PFSK-1 (cell line): ENCODE measurements around the gene FAM170B.

Experiments used
- FOXP2 ChIP-seq: optimal IDR thresholded peaks from 2 replicates; pipeline ENCODE3; 2011; ENCODE audit warnings: borderline replicate concordance, control low read depth, inconsistent platforms; ENCODE audit not compliant: insufficient read depth; ENCODE audit errors: extremely low read length, extremely low read depth
- POLR2AphosphoS5 ChIP-seq: IDR thresholded peaks from 2 replicates; pipeline ENCODE4 v1.6.1; 2012; ENCODE audit warnings: low read depth, mild to moderate bottlenecking, control low read depth, low read length, moderate library complexity
- REST ChIP-seq, 2 experiments: IDR thresholded peaks; 2 replicates each; pipeline versions ENCODE4 v1.6.1 to v1.8.0; 2011 to 2012; ENCODE audit warnings: low read depth in 2 of 2, low read length in 2 of 2, control low read depth in 1 of 2, inconsistent platforms in 1 of 2, mild to moderate bottlenecking in 1 of 2, moderate library complexity in 1 of 2; ENCODE audit not compliant: insufficient read depth in 1 of 2
- TAF1 ChIP-seq: IDR thresholded peaks from 2 replicates; pipeline ENCODE4 v1.6.1; 2012; ENCODE audit warnings: low read length, control low read depth, borderline replicate concordance; ENCODE audit not compliant: insufficient read depth

GRCh38 chr10:49114718-49115014 lies 19.2 kb downstream of the FAM170B start:
- TF ChIP-seq TAF1 (no peak), REST (IDR thresholded peaks at IDR 0.05; ENCODE audit: insufficient read depth in 1 of 2, low read depth in 2 of 2, low read length in 2 of 2) (no peak), POLR2AphosphoS5 (no peak), FOXP2 (no peak)
